GM18951 (cell line): Measurements from ENCODE around the gene GOLGB1.
"Not testable (repeated sequence)": the region's sequence is repeated elsewhere in the genome, so short reads cannot be mapped to it uniquely, and the experiment has no call there.

Source experiments
- POLR2A ChIP-seq: IDR thresholded peaks from 4 replicates; pipeline ENCODE4 v1.6.1; 2011; ENCODE audit warnings: mild to moderate bottlenecking; ENCODE audit not compliant: insufficient read length, insufficient read depth; ENCODE audit errors: extremely low read depth
- in situ Hi-C: fragments of 300-500 bp; cut with MboI; formaldehyde crosslinking; loops from one replicate; pipeline ENCODE4 v1.12.0; 2022; ENCODE audit warnings: low sequenced_read_pairs, mixed read lengths, inconsistent platforms; ENCODE audit not compliant: unreplicated experiment

The GOLGB1 gene

DNA sequence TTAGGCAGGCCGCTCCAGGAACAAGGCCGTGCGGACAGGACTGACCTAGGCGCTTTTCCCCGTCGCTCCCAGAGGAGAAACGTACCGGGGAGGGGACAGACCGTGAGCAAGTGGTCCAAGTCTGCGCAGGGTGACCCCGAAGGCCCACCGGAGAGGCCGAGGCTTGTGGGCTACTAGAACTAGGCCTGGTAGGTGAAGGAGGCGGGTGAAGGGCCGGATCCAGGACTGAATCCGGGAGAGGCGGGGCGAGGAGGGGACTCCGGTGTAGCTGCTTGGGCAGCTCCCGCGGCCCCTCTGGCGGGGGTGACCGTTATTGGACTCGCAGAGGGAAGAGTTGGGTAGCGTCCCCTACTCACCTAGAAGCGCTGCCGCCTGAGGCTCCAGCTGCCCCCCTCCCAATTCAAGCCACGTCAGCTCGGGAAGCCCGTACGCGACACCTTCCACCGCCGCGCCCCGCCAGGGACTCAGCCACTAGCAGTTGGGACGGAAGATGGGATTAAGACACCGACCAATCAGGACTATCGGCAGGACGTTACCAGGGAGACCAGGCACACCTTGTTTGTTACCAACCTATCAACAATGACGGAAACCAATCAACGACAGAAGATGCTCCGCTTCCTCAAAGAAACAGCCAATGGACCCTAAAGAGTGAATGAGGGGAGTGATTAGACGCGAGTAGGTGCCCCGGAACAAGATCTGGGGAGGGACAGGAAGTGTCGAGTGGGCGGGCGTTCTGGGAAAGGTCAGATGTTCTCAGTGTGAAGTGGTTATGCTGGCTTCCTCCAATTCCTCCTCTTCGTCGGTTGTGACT, at the start of gene GOLGB1:
Gene GOLGB1, minus strand, starts transcription at position 466 of the 811 bp plus-strand sequence. CDS start 18,770 bp downstream, outside the sequence.
- TF ChIP-seq POLR2A, result peak; percentile 96
- in situ Hi-C loops, result no loop called here

DNA sequence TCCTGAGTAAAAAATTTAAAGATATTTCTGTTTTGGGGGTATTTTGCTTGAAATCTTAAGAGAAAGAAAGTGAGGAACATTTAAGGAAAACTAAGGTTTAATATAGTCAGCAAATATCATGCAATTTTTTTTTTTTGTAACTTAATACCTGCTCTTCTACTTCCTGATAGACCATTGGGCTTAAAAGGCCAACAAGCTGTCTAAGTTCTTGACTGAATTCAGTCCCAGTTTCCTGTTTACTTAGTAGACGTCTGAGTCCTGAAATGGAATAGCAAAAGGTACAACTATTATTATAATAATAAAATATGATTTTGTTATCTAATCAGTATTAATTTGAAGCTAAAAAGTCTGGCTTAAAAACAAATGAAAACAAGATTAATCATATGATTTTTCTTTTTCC, 47.4 kb upstream of the GOLGB1 start:
- in situ Hi-C loops, result no loop called here
- TF ChIP-seq POLR2A, result no peak

DNA sequence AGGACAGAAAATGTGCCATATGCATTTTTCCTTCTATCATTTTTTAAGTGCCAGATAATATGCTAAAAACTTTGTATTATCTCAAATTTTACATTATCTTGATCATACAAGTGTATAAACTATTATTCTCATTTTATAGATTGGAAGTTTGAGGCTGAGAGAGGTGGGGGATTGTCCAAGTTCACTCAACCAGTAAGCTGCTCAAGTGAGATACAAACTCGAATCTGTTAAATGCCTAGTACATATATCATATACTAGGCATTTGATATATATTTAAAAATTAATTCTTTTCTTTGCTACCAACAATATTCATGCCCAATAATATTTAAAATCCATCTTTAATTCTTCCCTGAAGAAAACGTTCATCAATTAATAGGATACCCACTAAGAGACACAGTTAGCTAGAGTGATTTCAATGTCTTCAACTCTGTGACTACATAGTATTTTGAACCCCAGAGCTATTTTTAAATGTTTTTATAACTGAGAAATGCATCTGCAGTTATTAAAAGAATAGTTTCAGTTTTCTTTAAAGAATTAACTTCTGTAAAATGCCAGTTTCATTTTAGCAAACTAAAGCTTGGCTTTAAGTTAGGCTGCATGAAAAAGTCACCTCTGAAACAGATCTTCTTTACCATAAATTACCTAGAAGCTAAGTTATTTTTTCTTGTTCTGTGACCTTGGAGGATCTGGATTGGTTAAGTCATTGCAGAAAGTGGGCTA, 44.9 kb upstream of the GOLGB1 start:
- in situ Hi-C loops, result no loop called here
- TF ChIP-seq POLR2A, result no peak

- in situ Hi-C loops, result no loop called here
- TF ChIP-seq POLR2A, result no peak
Measured at GRCh38 chr3:121793078-121793477, 43.5 kb upstream of the GOLGB1 start.

GRCh38 chr3:121786485-121786884, 36.9 kb upstream of the GOLGB1 start:
- in situ Hi-C loops, result no loop called here
- TF ChIP-seq POLR2A, result no peak

- in situ Hi-C loops, result not testable (repeated sequence)
Measured at GRCh38 chr3:121782784-121783183, 33.2 kb upstream of the GOLGB1 start.

GRCh38 chr3:121781611-121782010, 32.1 kb upstream of the GOLGB1 start:
- TF ChIP-seq POLR2A, result no peak
- in situ Hi-C loops, result no loop called here

DNA sequence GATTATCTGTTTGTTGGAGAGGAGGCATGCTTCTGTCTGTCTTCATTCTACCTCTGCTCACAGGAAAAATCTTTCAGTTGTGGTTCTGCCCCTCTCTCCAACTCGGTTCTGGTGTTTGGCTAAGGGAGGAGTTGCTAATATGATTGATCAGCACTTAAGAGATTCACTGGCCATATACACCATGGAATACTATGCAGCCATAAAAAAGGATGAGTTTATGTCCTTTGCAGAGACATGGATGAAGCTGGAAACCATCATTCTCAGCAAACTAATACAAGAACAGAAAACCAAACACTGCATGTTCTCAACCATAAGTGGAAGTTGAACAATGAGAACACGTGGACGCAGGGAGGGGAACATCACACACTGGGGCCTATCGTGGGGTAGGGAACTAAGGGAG, 25.6 kb upstream of the GOLGB1 start:
- in situ Hi-C loops, result not testable (repeated sequence)

- no peak for TF ChIP-seq POLR2A
- in situ Hi-C loops, result no loop called here
Measured at GRCh38 chr3:121769246-121769645, 19.7 kb upstream of the GOLGB1 start.

DNA sequence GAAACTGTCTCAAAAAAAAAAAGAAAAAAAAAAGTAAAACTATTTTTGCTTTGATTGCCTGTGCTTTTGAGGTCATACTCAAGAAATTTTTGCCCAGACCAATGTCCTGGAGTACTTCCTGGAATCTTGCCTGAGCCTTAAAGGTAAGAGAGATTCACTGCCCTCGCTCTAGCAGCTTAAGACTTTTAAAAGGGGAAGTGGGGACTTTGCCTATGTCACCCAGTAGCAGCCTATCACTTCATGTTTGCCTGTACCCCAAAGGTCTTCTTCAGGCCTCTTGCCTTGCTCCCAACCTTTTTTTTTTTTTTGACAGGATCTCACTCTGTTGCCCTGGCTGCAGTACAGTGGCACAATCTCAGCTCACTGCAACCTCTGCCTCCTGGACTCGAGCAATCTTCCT, 18.9 kb upstream of the GOLGB1 start:
- in situ Hi-C loops, result no loop called here
- TF ChIP-seq POLR2A, result no peak

DNA sequence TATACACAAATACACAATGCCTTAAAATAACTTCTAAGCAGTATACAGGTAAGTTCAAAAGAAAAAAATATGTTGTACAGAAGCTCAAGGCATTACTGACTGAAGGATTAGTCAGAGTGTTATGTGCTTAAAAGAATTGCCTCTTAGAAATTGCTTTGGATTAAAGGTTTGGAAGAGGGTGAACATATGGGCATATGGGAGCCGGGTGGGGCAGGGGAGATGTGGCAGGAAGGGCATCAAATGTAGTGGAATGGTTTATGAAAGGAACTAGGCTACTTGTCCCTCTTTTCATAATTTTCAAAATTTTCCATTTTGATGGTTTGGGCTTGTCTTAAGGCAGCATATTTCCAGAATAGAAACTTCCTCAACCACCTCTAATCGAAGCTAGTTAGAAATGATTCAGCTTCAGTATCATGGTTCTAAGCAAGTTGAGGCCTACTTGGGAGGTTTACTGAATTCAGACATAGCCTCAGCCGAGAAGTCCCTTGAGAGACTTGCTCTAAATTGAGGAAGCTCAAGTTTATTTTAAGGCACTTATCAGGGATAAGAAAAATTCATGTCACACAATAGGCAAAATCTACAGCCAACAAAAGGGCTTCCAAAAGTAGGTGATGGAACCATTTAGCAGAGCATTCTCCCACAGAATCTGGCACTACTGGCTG, 10.1 kb upstream of the GOLGB1 start:
- no peak for TF ChIP-seq POLR2A
- in situ Hi-C loops, result no loop called here

DNA sequence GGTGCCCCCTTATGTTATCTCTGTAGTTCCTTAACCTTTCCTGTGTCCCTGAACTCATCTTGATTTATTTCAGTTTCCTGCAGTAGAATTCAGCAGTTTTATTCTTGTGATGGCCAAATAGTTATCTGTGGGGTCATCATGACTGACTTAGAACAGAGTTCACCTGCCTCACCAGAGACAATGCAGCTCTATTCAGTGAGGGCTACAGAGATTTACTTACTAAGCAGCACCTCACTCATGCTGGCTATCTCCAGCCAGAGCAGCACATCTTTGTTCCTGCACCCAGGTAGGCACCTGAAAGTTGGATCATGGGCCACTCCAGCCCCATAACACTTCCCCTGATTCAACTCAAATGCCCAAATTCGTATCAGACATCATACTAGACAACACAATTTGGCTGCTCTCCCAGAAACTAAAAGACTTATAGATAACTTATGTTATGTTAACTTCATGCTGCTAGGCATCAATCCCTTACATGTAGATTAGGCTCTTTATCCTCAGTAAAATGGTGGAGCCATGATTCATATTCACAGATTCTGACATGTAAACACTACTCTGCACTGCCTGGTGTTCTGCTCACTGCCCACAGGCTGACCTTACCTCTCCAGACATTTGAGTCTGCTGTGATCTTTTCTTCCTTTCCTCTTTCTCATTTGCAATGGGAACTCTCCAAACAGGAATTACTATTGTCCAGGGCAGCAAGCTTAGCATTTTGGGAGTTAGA, 9.3 kb upstream of the GOLGB1 start:
- no peak for TF ChIP-seq POLR2A
- in situ Hi-C loops, result no loop called here
